22Rv1 (cell line): ENCODE results near the gene UGGT2.

Source experiments
- H3K27ac ChIP-seq: fragments of 450-650 bp; 2 replicates; pipeline ENCODE4 v1.5.1; 2017
- CTCF ChIP-seq: fragments of 450-650 bp; IDR thresholded peaks from 2 replicates; pipeline ENCODE4 v1.5.1; 2017; ENCODE audit warnings: mild to moderate bottlenecking
- ZFX ChIP-seq: fragments of 450-650 bp; IDR thresholded peaks from 2 replicates; pipeline ENCODE4 v1.6.1; 2017; ENCODE audit warnings: antibody characterized with exemption, borderline replicate concordance

UGGT2 gene

GRCh38 chr13:96089749-96090239 is 36.6 kb upstream of the UGGT2 start, which contains the start of gene HS6ST3:
HS6ST3 (plus strand) TSS chr13:96090107.
- TF ChIP-seq ZFX (no peak), CTCF (no peak)
- H3K27ac ChIP-seq = no peak within 1 kb of the TSS

- no peak for TF ChIP-seq ZFX
- no peak for TF ChIP-seq CTCF
- no peak overlapping the region for H3K27ac ChIP-seq
These were observed 35.9 kb upstream of the UGGT2 start for GRCh38 chr13:96089139-96089538.

GRCh38 chr13:96086736-96087135 is 33.5 kb upstream of the UGGT2 start:
- TF ChIP-seq ZFX (no peak), CTCF (no peak)
- no peak overlapping the region for H3K27ac ChIP-seq

- TF ChIP-seq ZFX (no peak), CTCF (no peak)
These were observed 29.4 kb upstream of the UGGT2 start for GRCh38 chr13:96082640-96083039.

GRCh38 chr13:96081888-96082287 is 28.7 kb upstream of the UGGT2 start:
- TF ChIP-seq CTCF (no peak), ZFX (no peak)
- no peak overlapping the region for H3K27ac ChIP-seq

More at GRCh38 chr13:96082640-96083039, 29.4 kb upstream of the UGGT2 start:
- H3K27ac ChIP-seq = no peak overlapping the region

- H3K27ac ChIP-seq = no peak overlapping the region
- TF ChIP-seq ZFX (no peak), CTCF (no peak)
These were observed 27.5 kb upstream of the UGGT2 start for GRCh38 chr13:96080676-96081075.

GRCh38 chr13:96075953-96076543 is 22.8 kb upstream of the UGGT2 start:
- no peak overlapping the region for H3K27ac ChIP-seq
- TF ChIP-seq CTCF (peak; percentile 74), ZFX (no peak)
